ENCODE results near the gene LRCH4. TPM values are rescaled to one million over a fixed set of nuclear protein-coding genes. Genes with fewer than 3 reads are reported as not detected.

The LRCH4 gene
- total and polyA plus RNA-seq, 5 donors: 29.0 to 36.0 (median 33.4) TPM

Other genes with a start within 250 kb of the LRCH4 start
- gene PILRB, start 228.0 kb downstream of the LRCH4 start, total RNA-seq: 10 to 100 TPM; 13.2 to 15.6 (median 13.7) TPM
- 18.1 TPM for gene PILRB, start 228.0 kb downstream of the LRCH4 start, polyA plus RNA-seq
- 1 to 10 TPM; 3.9 to 5.3 (median 4.9) TPM for gene PILRA, start 212.6 kb downstream of the LRCH4 start, total RNA-seq
- gene PILRA, start 212.6 kb downstream of the LRCH4 start, polyA plus RNA-seq: 2.3 TPM
- 1 to 10 TPM; 3.5 to 5.3 (median 4.4) TPM for gene ZCWPW1, start 157.4 kb downstream of the LRCH4 start, total RNA-seq
- gene ZCWPW1, start 157.4 kb downstream of the LRCH4 start, polyA plus RNA-seq: 4.9 TPM
- gene MEPCE, start 156.3 kb downstream of the LRCH4 start, total RNA-seq: 10 to 100 TPM; 18.7 to 24.6 (median 23.2) TPM
- 20.4 TPM for gene MEPCE, start 156.3 kb downstream of the LRCH4 start, polyA plus RNA-seq
- gene PPP1R35, start 149.6 kb downstream of the LRCH4 start, total RNA-seq: 10 to 100 TPM; 14.8 to 17.7 (median 16.5) TPM
- 20.3 TPM for gene PPP1R35, start 149.6 kb downstream of the LRCH4 start, polyA plus RNA-seq
- under 1 TPM in 1 of 4 donors, not detected in 3; 0.44 TPM for gene SPACDR, start 121.9 kb downstream of the LRCH4 start, total RNA-seq
- gene SPACDR, start 121.9 kb downstream of the LRCH4 start, polyA plus RNA-seq: 0.11 TPM
- gene TSC22D4, start 106.9 kb downstream of the LRCH4 start, total RNA-seq: 10 to 100 TPM; 36.7 to 63.6 (median 48.6) TPM
- gene TSC22D4, start 106.9 kb downstream of the LRCH4 start, polyA plus RNA-seq: 61.2 TPM
- gene NYAP1, start 102.2 kb downstream of the LRCH4 start, total RNA-seq: 1 to 10 TPM in 1 of 4 donors, under 1 TPM in 3; 0.39 to 1.1 (median 0.65) TPM
- 0.79 TPM for gene NYAP1, start 102.2 kb downstream of the LRCH4 start, polyA plus RNA-seq
- gene AGFG2, start 46.9 kb downstream of the LRCH4 start, total RNA-seq: 10 to 100 TPM; 18.4 to 26.3 (median 23.1) TPM
- gene AGFG2, start 46.9 kb downstream of the LRCH4 start, polyA plus RNA-seq: 17.3 TPM
- gene SAP25, start 12.2 kb downstream of the LRCH4 start, total RNA-seq: 1 to 10 TPM in 2 of 4 donors, under 1 TPM in 1, not detected in 1; 0.81 to 1.4 (median 1.3) TPM
- gene SAP25, start 12.2 kb downstream of the LRCH4 start, polyA plus RNA-seq: 0.79 TPM
- gene FBXO24, start 199 bp upstream of the LRCH4 start, total RNA-seq: 1 to 10 TPM in 1 of 4 donors, under 1 TPM in 2, not detected in 1; 0.74 to 1.0 (median 0.76) TPM
- gene FBXO24, start 199 bp upstream of the LRCH4 start, polyA plus RNA-seq: 0.27 TPM
- 10 to 100 TPM; 44.0 to 81.7 (median 57.4) TPM for gene PCOLCE, start 16.2 kb upstream of the LRCH4 start, total RNA-seq
- 41.2 TPM for gene PCOLCE, start 16.2 kb upstream of the LRCH4 start, polyA plus RNA-seq
- 10 to 100 TPM; 11.1 to 13.7 (median 11.9) TPM for gene MOSPD3, start 26.4 kb upstream of the LRCH4 start, total RNA-seq
- gene MOSPD3, start 26.4 kb upstream of the LRCH4 start, polyA plus RNA-seq: 13.8 TPM
- gene TFR2, start 55.4 kb upstream of the LRCH4 start, total RNA-seq: under 1 TPM in 3 of 4 donors, not detected in 1; 0.25 to 0.41 (median 0.26) TPM
- 0.14 TPM for gene TFR2, start 55.4 kb upstream of the LRCH4 start, polyA plus RNA-seq
- not detected for gene ACTL6B, start 70.3 kb upstream of the LRCH4 start, total RNA-seq
- not detected for gene ACTL6B, start 70.3 kb upstream of the LRCH4 start, polyA plus RNA-seq
- gene GNB2, start 87.6 kb upstream of the LRCH4 start, total RNA-seq: 100 to 1,000 TPM; 128 to 160 (median 132) TPM
- gene GNB2, start 87.6 kb upstream of the LRCH4 start, polyA plus RNA-seq: 115 TPM
- 10 to 100 TPM; 26.7 to 39.6 (median 32.7) TPM for gene GIGYF1, start 108.1 kb upstream of the LRCH4 start, total RNA-seq
- 26.2 TPM for gene GIGYF1, start 108.1 kb upstream of the LRCH4 start, polyA plus RNA-seq
- gene POP7, start 120.0 kb upstream of the LRCH4 start, total RNA-seq: 10 to 100 TPM; 21.4 to 26.4 (median 24.2) TPM
- 37.2 TPM for gene POP7, start 120.0 kb upstream of the LRCH4 start, polyA plus RNA-seq
- not detected for gene EPO, start 134.3 kb upstream of the LRCH4 start, total RNA-seq
- gene EPO, start 134.3 kb upstream of the LRCH4 start, polyA plus RNA-seq: not detected
- gene ZAN, start 147.5 kb upstream of the LRCH4 start, total RNA-seq: not detected
- gene ZAN, start 147.5 kb upstream of the LRCH4 start, polyA plus RNA-seq: not detected
- gene EPHB4, start 241.4 kb upstream of the LRCH4 start, total RNA-seq: 10 to 100 TPM; 28.0 to 51.4 (median 33.6) TPM
- 14.4 TPM for gene EPHB4, start 241.4 kb upstream of the LRCH4 start, polyA plus RNA-seq

All from right cardiac atrium (tissue), 5 donors.